A549 (cell line): ENCODE data around the gene MTPN.

ENCODE experiments used
- CEBPB ChIP-seq, 2 experiments: fragments of >200 bp in 1 of 2; sonication (Bioruptor Twin) in 1 of 2; formaldehyde crosslinking in 1 of 2; IDR thresholded peaks; 2 replicates each; pipeline ENCODE4 v1.6.1; 2012 to 2016
- CTCF ChIP-seq: fragments of >200 bp; sonication (Bioruptor Twin); formaldehyde crosslinking; IDR thresholded peaks from 3 replicates; pipeline ENCODE4 v1.5.1; 2016
- EHF ChIP-seq: fragments of 250-450 bp; sonication (Bioruptor Pico); IDR thresholded peaks from 2 replicates; pipeline ENCODE4 v1.5.0; 2020; ENCODE audit warnings: mild to moderate bottlenecking
- ELK1 ChIP-seq: fragments of 150-350 bp; IDR thresholded peaks from 2 replicates; pipeline ENCODE4 v1.6.1; 2014; ENCODE audit warnings: low read depth, mild to moderate bottlenecking, low read length
- EP300 ChIP-seq, 2 experiments: fragments of >200 bp; sonication (Bioruptor Twin); formaldehyde crosslinking; IDR thresholded peaks; 2 replicates in 1 of 2; 3 replicates in 1 of 2; pipeline ENCODE4 v1.6.1; 2016 to 2017
- HDAC2 ChIP-seq: fragments of 200-600 bp; sonication (generic); IDR thresholded peaks from 2 replicates; pipeline ENCODE4 v1.6.1; 2016
- HES2 ChIP-seq: fragments of >200 bp; sonication (Bioruptor Twin); formaldehyde crosslinking; IDR thresholded peaks from 2 replicates; pipeline ENCODE4 v1.6.1; 2016
- MAFK ChIP-seq: fragments of 450-650 bp; IDR thresholded peaks from 2 replicates; pipeline ENCODE4 v1.6.1; 2014; ENCODE audit not compliant: partially characterized antibody
- MAX ChIP-seq: IDR thresholded peaks from 2 replicates; pipeline ENCODE4 v1.6.1; 2012
- PBX3 ChIP-seq: IDR thresholded peaks from 2 replicates; pipeline ENCODE4 v1.6.1; 2012
- POLR2A ChIP-seq: IDR thresholded peaks from 2 replicates; pipeline ENCODE4 v1.6.1; 2012; ENCODE audit warnings: mild to moderate bottlenecking, low read length
- REST ChIP-seq: fragments of 200-600 bp; sonication (generic); IDR thresholded peaks from 2 replicates; pipeline ENCODE4 v1.6.1; 2016; ENCODE audit warnings: antibody characterized with exemption, mild to moderate bottlenecking, moderate library complexity

GRCh38 chr7:135977007-135977741 lies at the start of gene MTPN:
- TF ChIP-seq CTCF (no peak), POLR2A (peak; percentile 63), EHF (CRISPR knock-in tag) (no peak), MAFK (no peak), EP300 (IDR thresholded peaks at IDR 0.05) (no peak), CEBPB (IDR thresholded peaks at IDR 0.05) (no peak), HES2 (no peak), MAX (peak; percentile 69), ELK1 (no peak), PBX3 (no peak), REST (no peak), HDAC2 (no peak)
